Amygdala (tissue), 56 donors: ENCODE results near the gene INSIG1.

ENCODE experiments used
- DNase-seq, 56 donors: peaks; one replicate each; lab custom pipeline; 2025; lab: John Stamatoyannopoulos, UW

Gene INSIG1

DNA sequence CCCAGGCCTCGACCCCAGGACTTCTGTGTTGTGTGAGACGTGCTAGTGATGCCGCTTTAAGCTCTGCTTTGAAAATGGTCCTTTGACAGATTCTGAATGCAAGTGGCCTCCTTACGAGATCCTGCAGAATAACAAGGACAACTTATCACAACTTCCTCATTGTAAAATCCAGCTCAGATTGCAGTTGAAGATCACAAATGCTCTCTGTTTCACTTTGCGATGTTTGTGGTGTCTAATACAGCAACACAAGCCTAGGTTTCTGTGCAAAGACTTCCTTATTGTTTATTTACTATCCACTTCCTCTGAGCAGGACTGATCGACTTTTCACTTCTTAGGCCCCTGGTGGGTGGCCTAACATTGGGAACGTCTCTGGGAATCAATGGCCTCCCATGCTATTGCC is 31.7 kb upstream of the INSIG1 start:
- no peak for DNase-seq

DNA sequence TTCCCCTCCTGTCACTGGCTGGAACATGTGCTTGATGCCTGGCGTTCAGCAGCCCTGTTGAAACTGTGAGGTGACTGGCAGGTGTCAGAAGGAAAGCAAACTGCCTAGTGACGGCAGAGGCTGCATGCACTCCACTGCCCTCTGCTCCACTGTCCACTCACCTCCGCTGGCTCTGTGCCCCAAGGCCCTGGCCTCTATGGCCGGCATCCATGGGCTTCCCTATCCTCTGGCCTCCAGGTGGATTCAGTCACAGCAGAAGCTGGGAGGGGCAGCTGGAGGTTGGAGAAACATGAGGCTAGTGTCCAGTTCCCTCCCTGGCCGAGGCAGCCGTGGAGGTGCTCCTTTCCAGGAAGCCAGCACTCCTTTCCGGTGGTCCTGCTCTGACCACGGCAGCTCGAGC is 31.2 kb upstream of the INSIG1 start:
- no peak for DNase-seq

DNA sequence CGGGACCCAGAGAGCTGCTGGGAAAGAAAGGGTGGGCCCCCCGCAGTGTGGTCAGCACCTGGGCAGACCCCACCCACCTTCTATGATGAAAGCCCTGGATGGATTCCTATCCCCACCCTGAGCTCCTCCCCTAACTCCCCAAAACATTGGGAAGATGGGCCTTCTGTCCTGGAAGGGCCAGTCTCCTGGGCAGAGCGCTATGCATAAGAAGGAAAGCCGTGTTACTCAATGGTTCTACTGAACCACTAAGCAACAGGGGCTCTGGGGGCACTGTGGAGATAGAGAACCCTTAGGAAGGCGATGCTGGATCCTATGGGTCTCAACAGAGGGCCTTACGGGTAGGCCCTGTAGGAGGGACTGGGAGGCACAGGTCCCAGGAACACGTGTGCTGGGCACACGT is 30.7 kb upstream of the INSIG1 start:
- no peak for DNase-seq

DNA sequence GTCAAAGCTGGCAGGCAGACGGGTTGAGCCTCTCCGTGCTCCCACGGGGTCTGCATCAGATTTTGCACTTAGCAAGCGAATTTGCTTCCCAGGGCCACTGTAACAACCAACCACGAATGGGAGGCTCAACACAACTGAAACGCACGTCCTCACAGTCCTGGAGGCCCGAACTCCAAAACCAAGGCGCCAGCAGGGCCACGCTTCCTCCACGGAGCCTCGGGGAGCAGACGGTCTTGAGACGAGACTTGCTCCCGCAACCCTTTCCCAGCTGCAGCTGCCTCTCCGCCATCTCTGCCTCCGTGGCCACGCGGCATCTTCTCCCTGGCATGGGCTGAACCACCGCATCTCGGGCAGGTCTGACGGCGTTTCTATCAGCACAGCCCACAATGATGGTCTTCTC is 30.2 kb upstream of the INSIG1 start:
- DNase-seq, result no peak

DNA sequence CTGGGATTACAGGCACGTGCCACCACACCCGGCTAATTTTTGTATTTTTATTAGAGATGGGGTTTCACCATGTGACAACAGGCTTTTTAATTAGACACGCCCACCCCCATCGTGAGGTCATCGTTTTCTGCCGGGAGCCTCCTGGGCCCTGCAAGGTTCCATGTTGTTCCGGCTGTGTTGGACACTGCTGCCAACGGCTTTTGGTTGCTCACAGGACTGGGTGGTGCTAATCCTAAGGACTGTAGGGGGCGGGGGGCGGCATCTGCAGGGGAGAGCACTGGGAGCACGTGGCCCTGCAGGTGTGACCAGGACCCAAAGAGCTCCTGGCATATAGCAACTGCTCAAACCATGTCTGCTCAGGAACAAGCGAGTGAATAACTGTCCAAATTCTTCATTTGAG is 29.5 kb upstream of the INSIG1 start:
- DNase-seq, result no peak

DNA sequence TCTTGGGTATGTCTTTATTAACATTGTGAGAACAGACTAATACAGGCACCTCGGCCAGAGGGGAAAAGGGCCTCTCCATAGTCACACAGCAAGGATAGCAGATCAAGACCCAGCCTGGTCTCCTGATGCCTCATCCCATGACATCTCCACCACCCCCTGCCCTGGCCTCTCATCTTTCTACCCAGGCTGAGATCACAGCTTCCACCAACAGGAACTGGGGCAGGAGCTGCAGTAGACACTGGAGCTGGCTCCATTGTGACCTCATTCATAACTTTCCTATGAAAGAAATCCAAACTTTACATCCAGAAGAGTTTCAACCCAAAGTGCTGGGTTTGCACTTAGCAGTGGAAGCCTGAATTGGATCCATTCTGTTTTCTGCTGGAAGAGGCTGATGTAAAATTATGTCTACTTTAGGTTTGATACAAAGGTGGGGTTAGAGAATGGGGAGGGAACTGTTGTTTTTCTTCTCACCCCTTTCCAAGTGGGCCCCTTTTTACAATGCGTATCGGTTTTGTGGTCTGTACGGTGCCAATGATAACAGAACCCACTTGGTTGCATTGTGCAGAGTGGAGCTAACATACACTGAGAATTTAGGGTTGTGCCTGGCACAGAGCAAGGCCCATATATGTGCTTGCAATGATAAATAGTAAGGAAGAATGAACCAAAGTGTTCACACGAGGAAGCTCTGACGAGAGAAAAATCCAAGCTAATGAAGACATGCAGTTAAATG is 28.6 kb upstream of the INSIG1 start:
- no peak for DNase-seq

DNA sequence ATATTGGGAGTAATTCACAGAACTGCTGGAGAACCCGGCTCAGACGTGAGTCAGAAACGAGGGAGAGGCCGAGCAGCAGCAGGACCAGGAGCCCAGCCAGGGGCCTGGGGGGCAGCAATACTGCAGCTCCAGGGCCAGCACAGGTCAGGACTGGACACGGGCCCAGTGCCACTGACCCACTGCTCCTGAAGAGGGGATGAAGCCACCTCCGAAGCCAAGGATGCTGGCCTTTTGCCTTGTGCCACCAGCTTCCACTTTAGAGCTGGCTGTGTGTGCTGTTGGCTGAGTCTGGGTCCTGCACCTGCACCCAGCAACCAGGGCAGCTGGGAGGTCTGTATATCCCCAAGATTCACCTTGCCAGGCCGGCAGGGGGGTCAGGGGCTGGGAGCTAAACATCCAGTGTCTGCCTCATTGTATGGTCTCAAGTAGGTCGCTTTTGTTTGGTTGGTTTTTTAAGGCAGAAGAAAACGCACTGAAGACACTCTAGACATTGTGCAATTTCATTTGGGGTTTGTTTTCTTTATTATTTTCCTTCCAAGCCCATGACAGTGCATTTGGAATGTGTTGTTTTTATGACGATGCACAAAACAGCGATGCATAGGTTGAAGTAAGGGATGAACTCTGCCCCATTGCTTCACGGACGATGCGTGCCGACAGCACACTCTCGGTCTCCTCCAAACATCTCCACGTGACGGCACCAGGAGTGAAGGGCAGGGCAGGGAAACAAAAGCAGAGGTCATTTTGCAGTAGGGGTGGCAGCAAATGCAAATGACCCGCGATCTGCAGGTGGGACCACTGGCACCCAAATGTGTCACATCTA is 27.7 kb upstream of the INSIG1 start:
- no peak for DNase-seq

DNA sequence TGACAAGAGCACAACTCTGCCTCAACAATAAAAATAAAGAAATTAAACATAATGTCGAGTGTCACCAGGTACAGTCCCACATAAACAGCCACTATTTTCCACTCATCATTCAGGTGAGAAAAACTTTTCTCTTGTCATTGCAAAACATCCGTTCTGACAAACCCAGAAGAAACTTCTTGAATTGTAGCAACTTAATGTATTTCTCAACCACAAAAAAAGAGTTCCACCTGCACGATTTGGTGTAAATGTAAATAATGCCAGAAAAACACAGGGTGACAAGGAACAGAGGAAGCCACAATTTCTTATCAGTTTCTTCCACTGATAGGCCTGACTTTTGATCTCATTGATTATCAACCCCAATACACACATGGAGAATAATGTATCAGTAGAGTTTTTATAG is 26.8 kb upstream of the INSIG1 start:
- DNase-seq, result no peak

DNA sequence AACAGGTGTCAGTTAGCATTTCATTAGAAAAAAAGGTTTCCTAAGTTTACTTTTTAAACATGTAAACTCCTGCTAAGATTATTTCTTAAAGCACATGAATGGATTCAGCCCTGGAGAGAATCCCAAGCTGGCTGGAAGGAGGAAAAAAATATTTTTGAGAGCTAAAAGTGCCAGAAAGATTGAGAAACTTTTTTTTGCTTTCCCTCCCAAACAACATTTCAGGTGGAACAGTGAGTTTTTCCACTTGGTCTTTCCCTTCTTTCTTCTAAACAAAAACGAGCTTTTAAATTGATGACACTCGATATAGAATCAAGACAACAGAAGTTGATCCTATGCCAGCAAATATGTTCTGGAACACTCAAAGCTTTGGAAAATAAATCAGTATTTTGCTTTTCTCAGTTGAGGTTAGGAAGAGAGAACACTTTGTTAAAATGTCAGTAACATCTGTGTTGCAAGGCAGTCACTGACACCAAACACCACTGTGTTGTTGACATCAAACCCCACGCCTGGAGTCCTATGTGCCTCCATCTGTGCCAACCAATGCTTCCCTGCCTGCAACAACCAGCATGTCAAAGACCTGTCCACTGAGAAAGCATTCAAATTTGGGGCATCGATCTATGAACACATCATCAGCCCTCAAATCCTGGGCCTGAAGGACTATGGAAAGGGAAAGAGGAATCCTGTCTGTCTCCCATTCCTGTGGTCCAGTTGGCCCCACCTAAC is 22.9 kb upstream of the INSIG1 start:
- no peak for DNase-seq

DNA sequence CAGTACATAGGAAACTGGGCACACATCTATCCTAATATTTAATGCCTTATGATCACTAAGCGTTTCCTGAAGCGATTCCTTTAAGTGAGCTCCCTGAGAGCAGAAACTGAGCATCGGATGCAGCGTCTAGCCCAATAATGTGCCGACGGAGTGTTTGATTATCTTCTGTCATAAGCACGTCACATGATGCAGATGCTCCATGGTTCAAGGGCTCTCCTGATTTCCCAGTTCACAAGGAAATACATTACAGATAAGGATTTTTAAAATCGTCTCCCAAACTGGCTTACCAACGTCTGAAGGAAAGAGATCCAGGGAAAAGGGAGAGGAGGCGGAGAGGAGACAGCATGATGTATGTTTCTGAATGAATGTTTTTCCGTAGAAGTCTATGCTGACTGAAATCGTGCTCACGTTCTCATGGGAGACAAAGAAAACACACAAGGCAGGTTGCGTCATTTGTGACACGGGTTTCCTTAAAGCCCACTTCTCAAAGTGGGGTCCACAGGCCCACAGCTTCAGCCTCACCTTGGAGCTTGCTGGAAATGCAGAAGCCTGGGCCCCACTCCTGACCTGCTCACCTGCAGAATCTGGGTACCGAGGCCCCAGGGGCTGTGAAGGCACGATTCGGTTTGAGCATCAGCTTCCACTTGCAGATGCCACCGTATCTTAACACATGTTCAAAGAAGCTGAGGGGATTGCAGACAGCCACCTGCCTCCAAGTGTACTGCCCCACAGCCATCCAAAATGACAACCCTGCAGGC is 21.5 kb upstream of the INSIG1 start:
- no peak for DNase-seq

DNA sequence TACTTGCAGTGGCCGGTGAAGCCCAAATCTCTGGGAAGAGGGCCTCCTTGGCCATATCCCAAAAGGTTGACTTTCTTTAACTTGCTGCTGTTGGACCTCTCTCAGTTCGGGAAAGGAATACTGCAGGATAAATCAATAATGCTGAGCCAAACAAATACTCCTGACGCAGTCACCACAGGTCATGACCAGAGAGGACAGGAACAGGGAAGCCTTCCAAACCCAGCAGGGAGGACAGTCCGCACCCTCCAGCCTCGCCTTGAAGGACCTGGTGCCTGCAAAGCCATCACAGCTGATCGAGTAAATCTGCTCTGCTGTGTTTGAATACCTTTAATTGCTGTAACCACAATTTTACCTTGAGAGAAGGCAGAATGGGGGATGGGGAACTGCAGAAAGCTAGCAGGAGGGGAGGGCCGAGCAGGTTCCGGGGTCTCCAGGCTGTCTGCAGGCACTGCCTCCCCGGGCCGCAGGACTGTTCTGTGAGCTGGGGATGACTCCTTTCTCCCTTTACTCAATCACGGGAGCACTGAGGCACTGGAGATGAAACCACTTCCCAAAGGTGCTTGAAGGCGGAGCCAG is 20.8 kb upstream of the INSIG1 start:
- DNase-seq, result no peak

DNA sequence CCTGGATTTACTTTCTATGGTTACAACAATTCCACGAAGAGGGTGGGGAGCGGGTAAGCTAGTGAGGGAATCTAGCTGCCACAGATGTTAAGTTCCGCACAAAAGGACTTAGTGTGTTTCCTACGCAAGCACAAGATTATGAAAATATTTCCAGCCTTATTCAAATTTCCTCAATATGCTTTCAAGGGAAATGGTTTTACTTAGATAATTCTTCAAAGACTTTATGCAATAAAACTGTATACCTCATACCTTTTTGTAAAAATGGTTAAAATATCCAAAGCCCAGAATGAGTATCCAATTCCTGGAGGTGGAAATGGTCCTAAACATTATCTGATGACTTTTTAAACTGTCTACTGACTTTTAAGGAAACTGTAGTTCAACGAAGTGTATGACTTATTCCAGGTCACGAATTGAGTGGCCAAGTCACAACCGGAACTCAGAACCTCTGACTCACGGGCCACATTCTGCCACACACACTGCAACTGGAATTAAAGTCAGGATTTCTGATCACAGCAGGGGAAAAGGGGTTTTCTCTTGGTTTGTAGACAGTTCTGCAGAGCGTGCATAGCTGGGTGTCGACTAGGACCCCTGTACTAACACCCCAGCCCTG is 20.2 kb upstream of the INSIG1 start:
- no peak for DNase-seq

DNA sequence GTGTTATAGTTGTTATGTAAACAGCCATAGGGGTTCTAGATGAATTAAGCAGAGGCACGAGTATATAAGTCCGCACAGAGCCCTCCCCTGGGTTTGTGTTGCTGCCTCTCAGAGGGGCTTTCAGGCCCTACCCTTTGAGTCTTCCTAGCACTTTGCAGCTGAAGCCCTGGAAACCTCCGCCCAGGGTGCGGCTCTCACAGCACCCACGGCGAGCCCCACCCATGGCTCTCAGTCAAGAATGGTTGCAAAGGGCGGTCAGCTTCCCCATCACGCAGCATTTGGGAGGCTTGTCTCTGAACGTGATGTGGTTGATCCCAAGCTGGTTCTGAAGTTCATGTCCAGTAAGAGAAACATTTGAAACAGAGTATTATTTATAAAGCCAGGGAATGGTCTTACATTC is 18.8 kb upstream of the INSIG1 start:
- no peak for DNase-seq

DNA sequence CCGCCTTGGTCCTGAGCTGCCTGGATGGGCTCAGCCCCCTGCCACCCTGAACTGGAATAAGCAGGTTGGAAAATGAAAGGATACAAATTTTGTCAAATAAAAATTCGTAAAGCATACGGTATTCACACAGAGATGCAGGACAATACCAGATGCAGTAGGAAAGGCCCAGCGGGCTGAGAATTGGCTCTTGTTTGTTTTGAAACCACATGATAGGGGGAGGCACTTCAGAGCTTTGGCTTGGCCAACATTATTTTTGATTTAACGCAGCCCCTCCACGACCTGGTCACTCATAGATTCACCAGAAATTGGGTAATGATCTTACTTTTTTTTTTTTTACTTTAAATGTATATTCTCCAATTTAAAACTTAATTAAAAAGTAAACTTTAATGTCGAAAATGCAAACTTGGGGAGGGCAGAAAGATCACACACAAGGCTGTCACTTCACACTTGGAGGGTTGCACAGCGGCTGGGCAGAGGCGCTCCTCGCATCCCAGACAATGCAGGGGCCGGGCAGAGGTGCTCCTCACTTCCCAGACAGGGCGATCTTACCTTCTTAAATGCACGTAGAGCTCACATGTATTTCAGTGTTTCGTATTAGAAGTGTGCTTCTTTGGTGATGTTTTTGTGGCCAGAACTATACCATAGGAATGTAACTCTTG is 17.8 kb upstream of the INSIG1 start:
- no peak for DNase-seq

DNA sequence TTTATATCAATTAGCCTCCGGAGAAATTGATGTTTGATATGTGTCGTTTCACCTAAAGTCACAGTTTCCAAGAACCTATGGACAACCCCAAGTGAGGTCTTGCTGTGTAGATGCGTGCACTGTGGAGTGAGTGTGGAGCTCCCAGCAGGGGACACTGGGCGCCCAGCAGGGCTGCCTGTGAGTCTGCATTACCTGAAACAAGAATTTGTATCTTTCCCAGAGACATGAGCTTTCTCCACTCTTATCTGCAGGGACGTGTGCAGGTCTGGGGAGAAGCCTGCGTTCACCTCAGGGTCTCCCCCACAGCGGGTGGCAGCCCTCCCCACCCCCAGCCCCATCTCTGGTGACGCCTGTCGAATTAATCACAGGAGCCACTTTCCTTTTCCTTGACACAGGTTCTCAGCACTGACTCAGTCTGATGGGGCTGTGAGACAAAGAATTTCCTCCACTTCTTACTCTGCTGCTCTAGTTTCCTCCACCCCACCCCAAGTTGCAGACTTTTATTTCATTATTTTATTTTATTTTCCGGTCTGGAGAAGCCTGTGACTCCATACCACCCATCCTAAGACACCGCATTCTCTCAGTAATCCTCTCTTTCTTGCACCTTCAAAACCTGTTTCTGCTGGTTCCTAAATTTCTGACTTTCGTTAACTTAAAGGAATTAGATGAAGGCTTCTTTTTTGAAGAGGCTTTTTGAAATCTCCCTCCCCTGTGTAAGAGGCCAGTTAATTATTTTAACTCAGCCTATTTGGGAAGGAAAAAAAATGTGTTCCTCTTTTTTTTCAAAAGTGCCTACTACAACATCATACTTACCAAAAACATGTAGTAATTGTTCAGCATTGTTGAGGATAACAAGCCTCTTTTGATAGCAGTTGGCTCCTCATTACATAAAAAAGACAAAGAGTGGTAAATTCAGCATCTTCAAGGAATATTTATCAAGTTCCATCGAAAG is 17.0 kb upstream of the INSIG1 start:
- no peak for DNase-seq

DNA sequence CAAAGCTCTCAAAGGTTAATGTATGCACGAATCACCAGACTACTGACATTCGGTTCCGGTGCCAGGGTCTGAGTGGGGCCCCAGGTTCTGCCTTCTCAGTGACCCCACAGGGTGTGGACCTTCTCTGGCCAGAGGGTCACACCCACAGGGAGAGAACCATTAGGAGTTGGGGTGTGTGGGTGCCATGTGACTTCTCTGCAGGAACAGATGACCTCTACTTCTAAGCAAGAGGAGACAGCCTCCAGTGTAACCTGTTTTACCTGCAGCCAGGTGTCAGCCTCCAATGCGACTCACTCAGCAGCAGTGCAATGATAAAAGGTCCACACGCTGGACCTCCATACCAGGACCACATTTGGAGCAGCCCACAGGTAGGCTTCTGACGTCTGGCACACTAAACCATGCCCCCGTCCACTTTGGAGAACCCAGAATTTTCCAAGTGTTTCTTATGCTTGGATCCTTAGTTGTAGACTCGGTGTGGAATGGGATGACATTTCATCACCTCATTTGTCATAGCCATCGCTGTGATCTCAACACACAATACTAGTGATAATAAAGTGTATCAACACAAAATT is 16.2 kb upstream of the INSIG1 start:
- no peak for DNase-seq

DNA sequence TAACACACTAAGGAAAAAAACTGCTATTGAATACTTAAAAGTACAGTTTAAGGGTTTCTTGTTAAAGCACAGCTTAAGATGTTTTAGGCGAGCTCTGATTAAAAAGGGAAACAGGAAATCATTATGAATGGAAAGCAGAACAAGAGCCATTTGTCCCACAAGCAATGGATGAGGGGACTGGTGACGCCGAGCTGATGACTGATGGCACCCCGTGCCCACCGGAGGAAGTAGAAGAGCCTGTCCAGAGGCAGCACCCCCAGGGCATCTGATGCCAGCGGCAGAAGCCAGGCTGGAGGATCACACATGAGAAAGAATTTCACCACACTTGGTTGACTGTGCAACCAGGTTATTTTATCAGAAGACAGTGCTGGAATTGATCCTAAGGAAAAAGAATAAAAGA is 15.0 kb upstream of the INSIG1 start:
- peak in 9 of 56 donors; percentile 6 to 30 (median 15) for DNase-seq
